Lower leg skin (tissue), 4 donors: ENCODE results near the gene PQBP1. TPM values are rescaled to one million over a fixed set of nuclear protein-coding genes. Genes with fewer than 3 reads are reported as not detected.

Experiments used
- DNase-seq, 2 donors: peaks; one replicate each; pipeline ENCODE4 v3.0.0-alpha.2; 2019; ENCODE audit warnings: low spot score in 2 of 2
- H3K4me3 ChIP-seq: fragments of 200-600 bp; sonication (generic); 2 replicates; pipeline ENCODE4 v1.5.1; 2017; ENCODE audit warnings: mild to moderate bottlenecking, low read depth; ENCODE audit not compliant: poor library complexity, severe bottlenecking
- CTCF ChIP-seq, 3 donors: fragments of 450-650 bp; IDR thresholded peaks; one replicate each; pipeline ENCODE4 v1.5.1; 2016; ENCODE audit warnings: antibody characterized with exemption in 3 of 3, mild to moderate bottlenecking in 3 of 3, moderate library complexity in 2 of 3
- POLR2A ChIP-seq, 2 donors: fragments of 450-650 bp; IDR thresholded peaks; one replicate each; pipeline ENCODE4 v1.6.1; 2016 to 2017; ENCODE audit warnings: antibody characterized with exemption in 2 of 2, mild to moderate bottlenecking in 1 of 2, moderate library complexity in 1 of 2
- WGBS, 2 donors: methylation state at CpG; one replicate each; pipeline ENCODE4 v1.1.5; 2018; 5-methylcytosine and 5-hydroxymethylcytosine counted together
- intact Hi-C: fragments of 100-400 bp; cut with DNase I; formaldehyde crosslinking; loops from one replicate; pipeline ENCODE4 v1.15.0; 2023; ENCODE audit warnings: low total_unique reads
- total RNA-seq, 4 donors: library from RNA; depleted of rRNA; stranded (reverse); fragments of >200 nt; gene quantifications; one replicate each; pipeline ENCODE4 v1.1.0, GENCODE V29; 2016

PQBP1 gene
- total RNA-seq, 4 donors from 2014 or later: 68.0 to 88.6 (median 73.6) TPM

DNA sequence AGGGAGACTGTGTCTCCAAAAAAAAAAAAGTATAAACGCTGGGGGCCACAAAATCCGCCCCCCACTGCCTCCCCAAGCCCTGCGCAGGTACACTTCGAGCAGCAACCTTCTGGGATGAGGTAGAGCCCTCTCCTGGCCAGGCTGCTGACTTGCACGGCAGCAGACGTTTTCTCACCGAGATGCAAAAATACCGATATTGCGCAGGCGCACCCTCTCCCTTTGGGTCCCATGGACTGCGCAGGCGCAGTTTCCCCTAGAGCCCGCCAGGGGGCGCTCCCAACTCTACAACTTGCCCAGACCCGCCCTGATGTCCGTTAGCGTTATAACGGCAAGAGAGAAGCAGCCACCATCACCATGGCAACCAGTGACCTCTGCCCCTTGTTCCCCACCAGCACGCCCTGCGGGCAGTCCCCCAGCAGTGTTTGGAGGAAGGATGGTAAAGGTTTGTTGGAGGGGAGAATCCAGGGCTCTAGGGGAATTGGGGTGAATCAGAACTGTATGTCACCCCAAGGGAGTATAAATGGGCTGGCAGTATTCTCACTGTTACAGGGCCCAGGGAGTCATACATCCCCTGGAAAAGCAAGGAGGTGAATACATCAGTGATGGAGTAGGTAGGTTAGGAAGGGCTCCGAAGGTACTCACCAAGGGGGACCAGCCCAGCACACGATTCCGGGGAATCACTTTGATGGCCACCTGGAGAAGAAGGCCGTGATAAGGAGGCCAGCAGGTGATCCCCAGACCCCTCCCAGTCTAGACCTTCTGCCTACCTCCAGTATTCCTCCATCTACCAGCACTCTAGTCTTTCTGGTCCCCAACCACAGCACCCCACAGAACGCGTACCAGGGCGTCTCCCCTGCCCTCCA is 19.6 kb downstream of the PQBP1 start:
- DNase-seq: peak; percentile 84 to 97
- TF ChIP-seq CTCF (IDR thresholded peaks at IDR 0.05) (peak in 1 of 3 donors; percentile 74), POLR2A (IDR thresholded peaks at IDR 0.05) (no peak)
- 41 to 49% methylated on average over 10 to 27 of the region's 27 CpGs for WGBS, 2 donors
- no peak overlapping the region for H3K4me3 ChIP-seq
- intact Hi-C loops: no loop called here

DNA sequence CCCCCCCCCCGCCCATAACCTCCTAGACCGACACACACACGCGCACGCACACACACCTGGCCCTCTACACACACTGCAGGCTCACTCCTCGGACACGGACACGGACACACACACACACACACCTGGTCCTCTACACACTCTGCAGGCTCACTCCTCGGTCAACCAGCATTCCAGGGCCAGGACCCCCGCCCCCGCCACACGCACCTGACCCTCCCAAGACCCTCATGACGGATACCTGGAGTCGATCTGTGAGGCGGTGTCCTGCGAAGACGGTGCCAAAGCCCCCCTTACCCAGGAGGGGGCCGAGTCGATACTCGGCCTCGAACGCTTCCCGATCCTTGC is 20.5 kb downstream of the PQBP1 start:
- no peak for TF ChIP-seq POLR2A (IDR thresholded peaks at IDR 0.05)
- no peak for TF ChIP-seq CTCF (IDR thresholded peaks at IDR 0.05)
- intact Hi-C loops: no loop called here
- 10 to 44% methylated on average over 5 to 23 of the region's 23 CpGs for WGBS, 2 donors
- H3K4me3 ChIP-seq: peak overlapping the region; percentile 43
- no peak for DNase-seq

GRCh38 chrX:48918643-48919340 is 21.1 kb downstream of the PQBP1 start, which contains the start of gene PIM2:
Gene PIM2 (minus strand): TSS chrX:48919024. CDS start chrX:48918834, 190 bp downstream.
- WGBS, 2 donors: 0 to 34% methylated on average over 9 to 33 of the region's 55 CpGs
- peak in 1 of 2 donors; percentile 29 for TF ChIP-seq POLR2A (IDR thresholded peaks at IDR 0.05)
- no peak for TF ChIP-seq CTCF (IDR thresholded peaks at IDR 0.05)
- intact Hi-C loops: no loop called here
- peak; percentile 88 to 97 for DNase-seq
- H3K4me3 ChIP-seq: peak within 1 kb of the TSS; percentile 43

- intact Hi-C loops: no loop called here
- 0 to 44% methylated on average over 5 to 15 of the region's 15 CpGs for WGBS, 2 donors
- H3K4me3 ChIP-seq: no peak overlapping the region
- TF ChIP-seq CTCF (IDR thresholded peaks at IDR 0.05): no peak
- TF ChIP-seq POLR2A (IDR thresholded peaks at IDR 0.05): no peak
- no peak for DNase-seq
Observed at GRCh38 chrX:48919360-48919841, 21.7 kb downstream of the PQBP1 start.

DNA sequence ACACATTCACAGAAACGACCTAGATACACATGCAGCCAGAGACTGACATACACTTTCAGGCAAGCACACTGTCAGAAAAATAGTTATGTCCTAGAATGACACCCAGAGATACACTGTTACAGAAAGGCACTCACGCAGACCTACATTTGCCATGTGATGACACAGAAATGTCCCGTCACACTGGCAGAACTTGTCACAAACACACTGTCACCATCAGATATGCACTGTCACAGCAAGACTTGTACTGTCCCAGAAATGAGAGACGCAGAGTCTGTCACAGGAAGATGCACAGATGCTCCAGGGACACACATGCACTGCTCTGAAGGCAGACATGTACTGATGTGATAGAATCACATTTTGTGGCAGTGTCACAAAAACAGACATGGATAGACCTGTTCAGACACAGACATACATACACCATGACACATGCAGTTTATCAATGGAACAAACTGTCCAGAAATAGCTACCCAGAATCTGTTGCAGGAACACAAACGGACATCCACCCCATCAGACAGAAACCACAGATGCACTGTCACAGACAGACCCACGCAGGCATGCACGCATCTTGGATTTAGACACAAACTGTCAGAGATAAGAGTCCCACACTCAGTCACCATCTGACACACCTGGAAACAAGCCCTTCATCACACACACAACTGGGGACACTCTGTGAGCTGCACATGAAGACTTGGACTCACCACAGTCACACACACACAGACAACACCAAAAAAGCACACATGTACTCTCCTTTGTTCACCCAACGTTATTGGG is 22.4 kb downstream of the PQBP1 start:
- WGBS, 2 donors: 28 to 45% methylated on average over 8 of the region's 8 CpGs
- intact Hi-C loops: no loop called here
- TF ChIP-seq POLR2A (IDR thresholded peaks at IDR 0.05) (no peak), CTCF (IDR thresholded peaks at IDR 0.05) (no peak)
- DNase-seq: no peak
- no peak overlapping the region for H3K4me3 ChIP-seq
